ENCODE data around the gene LHFPL2. TPM values are rescaled to one million over a fixed set of nuclear protein-coding genes. Genes with fewer than 3 reads are reported as not detected.
A peak's percentile ranks its signal among the peaks of the same experiment; 100 is the strongest.

LHFPL2 gene
- total and polyA plus RNA-seq, 4 donors = 6.5 to 49.4 (median 47.7) TPM

DNA sequence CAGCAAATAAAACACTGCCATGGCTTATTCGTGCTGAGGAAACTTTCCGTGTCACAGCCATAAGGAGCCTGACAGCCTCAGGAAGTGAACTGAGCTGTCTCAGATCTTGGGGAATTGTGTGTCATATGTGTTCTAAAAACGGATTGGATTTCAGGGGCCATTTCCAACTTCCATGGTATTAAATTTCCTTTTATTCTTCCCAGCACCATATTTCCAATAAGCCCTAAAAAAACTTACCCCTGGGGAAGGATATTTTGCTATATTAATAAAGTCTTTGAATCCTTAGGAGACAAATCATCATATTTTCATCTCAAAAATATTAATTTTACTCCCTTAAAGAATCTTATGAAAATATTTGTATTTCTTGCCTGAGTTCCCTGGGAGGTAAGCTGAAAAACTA is 93.9 kb downstream of the LHFPL2 start:
- H3K4me1 ChIP-seq (ENCODE audit: control insufficient read depth in 5 of 5, insufficient read depth in 5 of 5, low read length in 5 of 5) = peaks cover 0 to 9% (median 0%) of the 10 kb centered on the region in 5 donors
- no peak overlapping the region for H3K4me3 ChIP-seq
- H3K9me3 ChIP-seq (ENCODE audit: control insufficient read depth in 4 of 4, insufficient read depth in 3 of 4, low read length in 3 of 4) = no peaks in the 10 kb centered on the region
- peaks cover 0 to 6% (median 1%) of the 10 kb centered on the region in 4 donors for H3K36me3 ChIP-seq (ENCODE audit: control insufficient read depth in 4 of 4, insufficient read depth in 4 of 4, low read length in 4 of 4)
- DNase-seq (no peak), ATAC-seq (ENCODE audit: insufficient read depth, low FRiP score) (no peak)
- H3K27ac ChIP-seq (ENCODE audit: low read depth in 1 of 2, low read length in 1 of 2) = no peak overlapping the region
- H3K9ac ChIP-seq (ENCODE audit: insufficient read depth in 1 of 2, low read length in 2 of 2) = no peak overlapping the region
- H3K27me3 ChIP-seq (ENCODE audit: control insufficient read depth in 3 of 3, insufficient read depth in 3 of 3, low read length in 2 of 3) = no peaks in the 10 kb centered on the region
- 60 to 78% methylated on average over 3 of the region's 3 CpGs for WGBS, 2 donors
- TF ChIP-seq, protein P1, sequence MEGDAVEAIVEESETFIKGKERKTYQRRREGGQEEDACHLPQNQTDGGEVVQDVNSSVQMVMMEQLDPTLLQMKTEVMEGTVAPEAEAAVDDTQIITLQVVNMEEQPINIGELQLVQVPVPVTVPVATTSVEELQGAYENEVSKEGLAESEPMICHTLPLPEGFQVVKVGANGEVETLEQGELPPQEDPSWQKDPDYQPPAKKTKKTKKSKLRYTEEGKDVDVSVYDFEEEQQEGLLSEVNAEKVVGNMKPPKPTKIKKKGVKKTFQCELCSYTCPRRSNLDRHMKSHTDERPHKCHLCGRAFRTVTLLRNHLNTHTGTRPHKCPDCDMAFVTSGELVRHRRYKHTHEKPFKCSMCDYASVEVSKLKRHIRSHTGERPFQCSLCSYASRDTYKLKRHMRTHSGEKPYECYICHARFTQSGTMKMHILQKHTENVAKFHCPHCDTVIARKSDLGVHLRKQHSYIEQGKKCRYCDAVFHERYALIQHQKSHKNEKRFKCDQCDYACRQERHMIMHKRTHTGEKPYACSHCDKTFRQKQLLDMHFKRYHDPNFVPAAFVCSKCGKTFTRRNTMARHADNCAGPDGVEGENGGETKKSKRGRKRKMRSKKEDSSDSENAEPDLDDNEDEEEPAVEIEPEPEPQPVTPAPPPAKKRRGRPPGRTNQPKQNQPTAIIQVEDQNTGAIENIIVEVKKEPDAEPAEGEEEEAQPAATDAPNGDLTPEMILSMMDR (IDR thresholded peaks at IDR 0.05; ENCODE audit: control extremely low read depth, extremely low read depth) = no peak

GRCh38 chr5:78553580-78554353 is 94.8 kb downstream of the LHFPL2 start:
- TF ChIP-seq, protein P1 (IDR thresholded peaks at IDR 0.05; ENCODE audit: control extremely low read depth, extremely low read depth) = no peak
- no peaks in the 10 kb centered on the region for H3K9me3 ChIP-seq (ENCODE audit: control insufficient read depth in 4 of 4, insufficient read depth in 3 of 4, low read length in 3 of 4)
- no peaks in the 10 kb centered on the region for H3K27me3 ChIP-seq (ENCODE audit: control insufficient read depth in 3 of 3, insufficient read depth in 3 of 3, low read length in 2 of 3)
- no peak overlapping the region for H3K27ac ChIP-seq (ENCODE audit: low read depth in 1 of 2, low read length in 1 of 2)
- no peak overlapping the region for H3K4me3 ChIP-seq
- no peak for ATAC-seq (ENCODE audit: insufficient read depth, low FRiP score)
- H3K4me1 ChIP-seq (ENCODE audit: control insufficient read depth in 5 of 5, insufficient read depth in 5 of 5, low read length in 5 of 5) = peaks cover 0 to 6% (median 0%) of the 10 kb centered on the region in 5 donors
- 76 to 78% methylated on average over 14 of the region's 14 CpGs for WGBS, 2 donors
- no peak overlapping the region for H3K9ac ChIP-seq (ENCODE audit: insufficient read depth in 1 of 2, low read length in 2 of 2)
- no peak for DNase-seq
- H3K36me3 ChIP-seq (ENCODE audit: control insufficient read depth in 4 of 4, insufficient read depth in 4 of 4, low read length in 4 of 4) = peaks cover 0 to 7% (median 1%) of the 10 kb centered on the region in 4 donors

DNA sequence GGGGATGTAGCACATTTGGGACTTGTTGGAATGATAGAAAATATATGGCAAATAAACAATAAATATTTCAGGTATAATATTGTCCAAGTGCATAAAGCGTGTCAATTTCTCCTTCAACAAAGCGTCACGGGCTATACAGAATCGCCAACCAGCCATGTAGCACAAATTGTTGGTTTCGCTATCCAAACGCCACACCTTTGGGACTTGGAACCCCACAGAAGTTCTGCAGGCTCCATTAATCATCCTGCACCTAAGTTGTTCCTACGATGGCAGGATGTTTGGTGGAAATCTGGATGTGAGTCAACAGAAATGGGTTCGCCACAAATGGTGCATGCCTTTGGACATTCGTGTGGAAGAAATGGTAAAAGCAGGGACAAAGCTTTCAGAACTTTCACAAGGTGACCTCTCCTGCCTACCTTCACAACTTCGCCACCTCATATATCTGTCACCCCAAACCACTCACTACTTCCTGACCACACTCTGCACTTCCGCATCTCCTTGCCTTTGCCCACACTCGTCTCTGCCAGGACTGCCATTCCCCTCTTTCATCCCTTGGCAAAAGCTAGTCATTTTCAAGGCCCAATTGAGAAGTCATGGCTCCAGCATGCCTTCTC is 95.7 kb downstream of the LHFPL2 start:
- peak overlapping the region in 1 of 2 donors; percentile 2 for H3K27ac ChIP-seq (ENCODE audit: low read depth in 1 of 2, low read length in 1 of 2)
- peaks cover 0 to 10% (median 7%) of the 10 kb centered on the region in 5 donors for H3K4me1 ChIP-seq (ENCODE audit: control insufficient read depth in 5 of 5, insufficient read depth in 5 of 5, low read length in 5 of 5)
- DNase-seq (no peak), ATAC-seq (ENCODE audit: insufficient read depth, low FRiP score) (no peak)
- H3K36me3 ChIP-seq (ENCODE audit: control insufficient read depth in 4 of 4, insufficient read depth in 4 of 4, low read length in 4 of 4) = peaks cover 0 to 7% (median 1%) of the 10 kb centered on the region in 4 donors
- 70 to 81% methylated on average over 12 of the region's 12 CpGs for WGBS, 2 donors
- no peak overlapping the region for H3K9ac ChIP-seq (ENCODE audit: insufficient read depth in 1 of 2, low read length in 2 of 2)
- TF ChIP-seq, protein P1 (IDR thresholded peaks at IDR 0.05; ENCODE audit: control extremely low read depth, extremely low read depth) = no peak
- no peaks in the 10 kb centered on the region for H3K27me3 ChIP-seq (ENCODE audit: control insufficient read depth in 3 of 3, insufficient read depth in 3 of 3, low read length in 2 of 3)
- H3K4me3 ChIP-seq = no peak overlapping the region
- peaks cover 0 to 2% (median 0%) of the 10 kb centered on the region in 4 donors for H3K9me3 ChIP-seq (ENCODE audit: control insufficient read depth in 4 of 4, insufficient read depth in 3 of 4, low read length in 3 of 4)
